Stimulated activated CD8-positive, alpha-beta memory T cell treated with anti-CD3 and anti-CD28 coated beads, Interleukin-4, amount 100 ng/mL, for 4 hours (primary cell): ENCODE data around the gene STEAP1B.
"Not testable (repeated sequence)": the region's sequence is repeated elsewhere in the genome, so short reads cannot be mapped to it uniquely, and the experiment has no call there.

Source experiments
- DNase-seq, 2 donors: peaks; one replicate each; pipeline ENCODE4 v3.0.0-alpha.2; 2020; ENCODE audit warnings: low read depth in 2 of 2, low spot score in 1 of 2

Gene STEAP1B

GRCh38 chr7:22457471-22457870 is 42.5 kb downstream of the STEAP1B start:
- DNase-seq = no peak

DNA sequence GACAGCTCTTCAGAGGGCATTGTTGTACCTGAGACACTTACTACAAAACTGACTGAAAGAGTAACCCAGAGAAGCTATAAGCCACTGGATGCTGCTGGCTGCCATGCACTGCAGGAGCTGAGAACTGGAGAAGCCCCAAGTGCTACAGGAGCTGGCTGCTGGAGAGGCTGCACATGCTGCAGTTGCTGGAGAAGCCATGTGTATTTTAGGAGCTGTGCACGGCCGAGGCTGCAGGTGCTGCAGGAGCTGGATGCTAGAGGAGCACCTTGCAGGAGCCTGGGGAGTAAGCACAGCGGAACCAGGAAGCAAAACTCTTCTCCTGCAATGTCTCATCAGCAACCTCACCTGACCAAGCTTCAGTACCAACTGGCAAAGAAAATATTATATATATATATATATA is 45.5 kb downstream of the STEAP1B start:
- DNase-seq = no peak

DNA sequence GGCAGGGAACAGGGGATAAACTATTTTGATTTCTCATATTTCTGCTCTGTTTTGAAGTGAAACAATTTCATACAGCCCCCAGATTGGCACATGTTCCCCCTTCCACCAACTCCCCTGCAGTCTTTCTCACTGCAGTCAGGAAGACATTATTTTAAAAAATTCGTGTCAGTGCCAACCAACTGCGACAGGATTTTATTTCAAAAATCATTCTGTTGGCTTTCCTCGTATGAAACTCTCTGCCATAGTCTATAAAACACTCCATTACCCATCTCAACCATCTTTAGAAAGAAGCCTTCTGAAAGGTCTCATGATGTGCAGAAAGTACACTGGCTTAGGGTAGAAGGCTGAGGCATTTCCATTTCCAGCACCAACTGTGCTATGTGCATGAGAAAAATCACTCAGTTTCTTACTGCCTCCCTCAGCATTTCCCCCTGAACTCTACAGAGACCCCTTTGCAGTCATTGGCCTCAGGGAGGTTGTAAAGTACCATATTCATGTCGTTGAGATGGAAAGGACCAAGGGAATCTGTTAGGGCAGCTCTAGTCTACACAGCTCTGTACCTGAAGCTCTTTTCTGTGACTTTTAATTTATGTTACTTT is 46.9 kb downstream of the STEAP1B start:
- no peak for DNase-seq

GRCh38 chr7:22452142-22452959 is 47.6 kb downstream of the STEAP1B start:
- no peak for DNase-seq

DNA sequence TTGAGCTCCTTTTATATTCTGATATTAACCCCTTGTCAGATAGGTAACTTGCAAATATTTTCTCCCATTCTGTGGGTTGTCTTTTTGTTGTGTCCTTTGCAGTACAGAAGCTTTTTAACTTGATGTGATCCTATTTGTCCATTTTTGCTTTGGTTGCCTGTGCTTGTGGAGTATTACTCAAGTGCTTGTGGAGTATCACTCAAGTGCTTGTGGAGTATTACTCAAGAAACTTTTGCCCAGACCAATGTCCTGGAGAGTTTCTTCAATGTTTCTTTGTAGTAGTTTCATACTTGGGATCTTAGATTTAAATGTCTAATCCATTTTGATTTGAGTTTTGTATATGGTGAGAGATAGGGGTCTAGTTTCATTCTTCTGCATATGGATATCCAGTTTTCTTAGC is 50.0 kb downstream of the STEAP1B start:
- not testable (repeated sequence) for DNase-seq

DNA sequence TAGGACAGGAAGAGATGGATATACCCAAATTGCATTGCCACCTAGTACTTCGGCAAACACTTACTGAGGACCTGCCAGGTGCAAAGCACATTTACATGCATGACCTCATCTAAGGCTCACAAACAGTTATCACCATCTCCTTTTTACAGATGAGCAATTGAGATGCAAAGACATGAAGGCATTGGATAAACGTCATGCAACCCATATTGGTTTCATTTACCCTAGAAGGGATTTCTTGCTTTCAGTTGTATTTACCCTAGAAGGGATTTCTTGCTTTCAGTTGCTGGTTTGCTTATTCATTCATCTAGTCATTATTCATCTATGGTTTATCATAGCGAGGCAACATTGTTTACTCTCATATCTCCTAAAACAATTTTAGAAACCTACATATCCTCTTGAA is 52.2 kb downstream of the STEAP1B start:
- DNase-seq = no peak

DNA sequence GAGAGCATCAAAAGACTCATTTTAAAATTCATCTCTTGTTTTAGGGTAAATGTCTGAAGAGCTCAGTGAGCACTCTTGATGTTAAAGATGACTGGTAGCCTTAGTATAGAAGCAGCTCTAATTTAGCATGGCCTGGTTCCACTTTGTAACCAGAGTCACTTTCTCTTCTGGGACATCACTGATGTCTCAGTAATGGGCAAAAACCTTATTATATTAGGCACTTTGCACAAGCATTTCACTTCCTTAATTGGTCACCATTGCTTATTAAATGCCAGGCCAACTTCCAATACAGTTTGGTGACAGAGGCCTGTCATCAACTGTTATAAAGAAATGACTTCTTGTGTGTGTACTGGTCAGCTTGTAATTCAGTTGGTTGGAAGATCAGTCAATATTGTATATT is 53.0 kb downstream of the STEAP1B start:
- DNase-seq = no peak

DNA sequence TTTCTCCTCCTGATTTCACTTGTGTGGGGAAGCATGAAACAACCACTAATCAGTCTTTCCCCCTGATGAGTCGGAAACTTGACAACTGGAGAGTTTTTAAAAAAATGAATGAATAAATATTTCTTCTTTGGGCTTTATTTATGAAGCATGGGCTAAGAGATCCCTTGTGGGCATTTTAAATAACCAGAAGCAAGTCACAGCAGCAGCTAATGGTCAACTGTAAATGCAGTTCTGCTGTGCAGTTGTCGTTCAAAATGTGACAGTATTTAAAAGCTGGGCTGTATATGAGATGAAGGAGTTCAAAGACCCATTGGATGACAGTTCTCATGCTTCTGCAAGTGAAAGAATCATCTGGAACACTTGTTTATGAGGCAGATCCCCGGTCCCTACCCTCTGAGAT is 54.1 kb downstream of the STEAP1B start:
- no peak for DNase-seq

GRCh38 chr7:22445140-22445743 is 54.7 kb downstream of the STEAP1B start:
- DNase-seq = no peak

GRCh38 chr7:22444181-22444971 is 55.6 kb downstream of the STEAP1B start:
- DNase-seq = no peak

GRCh38 chr7:22443370-22444180 is 56.4 kb downstream of the STEAP1B start:
- DNase-seq = no peak

- DNase-seq = no peak
Measured at GRCh38 chr7:22442882-22443369, 57.1 kb downstream of the STEAP1B start.

DNA sequence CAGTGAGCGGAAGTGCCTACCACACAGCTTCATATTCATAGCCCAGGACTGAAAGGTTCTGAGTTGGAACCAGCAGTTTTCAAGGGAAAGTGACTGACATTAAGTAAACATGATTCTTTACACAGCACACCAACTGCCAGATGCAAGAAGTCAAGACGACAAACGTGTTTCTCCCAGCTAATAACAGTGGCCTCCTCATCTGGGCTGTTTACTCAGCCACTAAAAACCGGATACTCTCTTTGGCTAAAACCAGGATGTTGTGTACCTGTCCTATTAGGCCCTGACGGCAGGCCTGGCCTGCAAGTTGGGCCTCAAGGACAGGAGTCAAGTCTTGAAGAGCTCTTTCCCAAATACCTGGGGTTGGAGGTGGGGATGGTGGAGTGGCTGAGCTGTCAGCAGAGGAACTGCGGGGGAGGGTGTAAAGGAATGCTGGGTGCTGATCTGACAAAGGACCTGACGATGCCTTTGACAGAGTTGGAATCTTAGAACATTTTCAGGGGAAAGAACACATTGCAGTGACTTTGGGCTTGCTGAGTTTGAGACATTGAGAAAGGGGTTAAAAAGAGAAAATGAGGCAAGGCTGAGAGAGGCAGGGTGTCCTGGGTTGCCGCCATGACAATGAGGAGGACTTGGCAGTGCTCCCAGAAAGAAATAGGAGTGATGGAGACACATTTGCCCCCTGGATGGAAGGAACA is 57.7 kb downstream of the STEAP1B start:
- no peak for DNase-seq

GRCh38 chr7:22441157-22441556 is 58.8 kb downstream of the STEAP1B start:
- DNase-seq = no peak

- DNase-seq = no peak
Measured at GRCh38 chr7:22438994-22439393, 61.0 kb downstream of the STEAP1B start.

- not testable (repeated sequence) for DNase-seq
Measured at GRCh38 chr7:22436552-22436951, 63.4 kb downstream of the STEAP1B start.

- DNase-seq = no peak
Measured at GRCh38 chr7:22435720-22436119, 64.3 kb downstream of the STEAP1B start.

- DNase-seq = no peak
Measured at GRCh38 chr7:22435105-22435504, 64.9 kb downstream of the STEAP1B start.

GRCh38 chr7:22433710-22434460 is 66.1 kb downstream of the STEAP1B start:
- no peak for DNase-seq
